HG02938 (cell line): ENCODE data around the gene THSD8.
"Not testable (repeated sequence)": the region's sequence is repeated elsewhere in the genome, so short reads cannot be mapped to it uniquely, and the experiment has no call there.

ENCODE experiments used
- ATAC-seq: cut with Tn5 transposase; IDR thresholded peaks from one replicate; pipeline ENCODE4 v1.9.1; 2021; ENCODE audit warnings: mild to moderate bottlenecking, moderate library complexity; ENCODE audit not compliant: unreplicated experiment

Gene THSD8

GRCh38 chr19:12821761-12822160 is 19.9 kb downstream of the THSD8 start:
- ATAC-seq, result no peak

GRCh38 chr19:12825254-12826131 is 23.6 kb downstream of the THSD8 start:
- no peak for ATAC-seq

GRCh38 chr19:12828494-12828893 is 26.6 kb downstream of the THSD8 start:
- no peak for ATAC-seq

GRCh38 chr19:12833418-12833737 is 31.5 kb downstream of the THSD8 start:
- no peak for ATAC-seq

GRCh38 chr19:12833738-12834565 is 32.1 kb downstream of the THSD8 start:
- no peak for ATAC-seq

DNA sequence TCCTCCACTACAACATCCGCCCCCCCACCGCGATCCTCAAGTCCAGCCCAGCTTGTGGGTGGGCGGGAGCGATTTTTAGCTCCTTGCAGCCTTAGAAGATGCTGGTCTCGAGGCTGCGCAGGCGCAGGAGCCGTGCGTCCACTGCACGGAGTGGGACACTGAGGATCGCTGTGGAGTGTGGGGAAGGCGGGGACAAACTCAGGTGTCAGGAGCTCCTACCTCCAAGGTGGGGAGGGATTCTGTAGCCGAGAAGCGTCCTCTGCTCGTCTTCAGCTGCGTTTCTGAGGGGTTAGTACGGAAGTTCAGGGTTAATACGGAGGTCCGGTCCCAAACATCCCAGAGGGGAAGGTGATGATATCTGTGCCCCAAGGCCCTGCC is 32.7 kb downstream of the THSD8 start, which contains the start of gene RTBDN:
RTBDN (minus strand) TSS at position 14 of the 378 bp plus-strand sequence. CDS start 4,600 bp downstream, outside the sequence.
- no peak for ATAC-seq

GRCh38 chr19:12834976-12835757 is 33.3 kb downstream of the THSD8 start:
- no peak for ATAC-seq

GRCh38 chr19:12836529-12836863 is 34.6 kb downstream of the THSD8 start:
- ATAC-seq, result no peak

DNA sequence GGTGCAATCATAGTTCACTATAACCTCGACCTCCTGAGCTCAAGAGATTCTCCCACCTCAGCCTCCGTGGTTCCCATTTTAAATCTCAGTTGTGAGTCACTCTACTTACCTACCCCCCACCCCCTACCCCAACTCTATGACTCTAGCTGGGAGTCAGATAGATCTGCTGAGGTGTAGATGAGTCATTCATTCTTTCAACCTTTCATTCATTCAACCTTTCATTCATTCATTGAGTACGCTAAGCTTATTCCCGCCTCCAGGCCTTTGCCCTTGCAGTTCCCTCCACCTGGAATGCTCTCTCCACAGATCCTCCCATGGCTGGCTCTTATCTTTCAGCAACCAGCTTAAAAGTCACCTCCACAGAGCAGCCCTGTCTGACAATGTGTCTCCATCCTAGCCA is 35.4 kb downstream of the THSD8 start:
- ATAC-seq, result no peak

- ATAC-seq, result no peak
These were observed 36.5 kb downstream of the THSD8 start, which contains the start of gene MAST1 for GRCh38 chr19:12838182-12838885. TSS of gene MAST1 (plus strand) at chr19:12838515. CDS start at chr19:12838573, 58 bp downstream.

DNA sequence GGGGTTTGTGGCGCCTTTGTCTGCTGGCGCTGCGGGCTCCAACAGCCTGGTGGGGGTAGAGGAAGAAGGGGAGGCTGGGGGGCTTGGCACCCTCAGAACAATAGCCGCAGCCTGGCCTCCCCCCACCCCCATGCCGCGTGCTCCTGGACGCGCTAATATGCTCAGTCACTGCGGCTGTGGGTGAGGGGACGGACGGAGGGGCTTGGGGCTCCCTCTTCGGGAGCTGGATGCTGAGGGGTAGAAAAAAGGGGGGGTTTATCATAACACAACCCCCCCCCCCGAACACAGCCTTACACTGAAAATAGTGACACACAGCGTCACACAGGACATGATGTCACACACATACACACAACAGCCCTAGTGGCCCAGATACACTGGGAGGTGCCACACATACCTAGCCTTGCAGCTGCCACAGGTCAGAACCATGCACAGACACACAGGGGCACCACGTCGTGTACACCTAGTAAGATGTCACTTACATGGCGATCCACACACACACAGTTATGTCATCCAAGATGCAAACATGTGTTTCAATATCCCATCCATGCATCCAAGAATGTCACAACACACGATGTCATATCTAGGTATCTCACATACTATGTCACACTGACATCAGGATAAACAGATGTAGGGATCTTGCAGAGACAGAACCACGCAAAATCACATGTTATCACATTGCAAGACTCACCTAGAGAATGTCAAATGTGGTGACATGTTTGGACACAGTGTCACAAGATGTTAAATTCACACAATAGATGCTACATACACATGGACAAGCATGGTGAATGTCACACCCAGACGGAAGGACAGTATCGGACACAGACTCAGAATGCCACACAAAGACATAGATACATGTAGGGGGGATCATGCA is 37.3 kb downstream of the THSD8 start:
- ATAC-seq, result no peak

GRCh38 chr19:12840091-12841079 is 38.5 kb downstream of the THSD8 start:
- no peak for ATAC-seq

DNA sequence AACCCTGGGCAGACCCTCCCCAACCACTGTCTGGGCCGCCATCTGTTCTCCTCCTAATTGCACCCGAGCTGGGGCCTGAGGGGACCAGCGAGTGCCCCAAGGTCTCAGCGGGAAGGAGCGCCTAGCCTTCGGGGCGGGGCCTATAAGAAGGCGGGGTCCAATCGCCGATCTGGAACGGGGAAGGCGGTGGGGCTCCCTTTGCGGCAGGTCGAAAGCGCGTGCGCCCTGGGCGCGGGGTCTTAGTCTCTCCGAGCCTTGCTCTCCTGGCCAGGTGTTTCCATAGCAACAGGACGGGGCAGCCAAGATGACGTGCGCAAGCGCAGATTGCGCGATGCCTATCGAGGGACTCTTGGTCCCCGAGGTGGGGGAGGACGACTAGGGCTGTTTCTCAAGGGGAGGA is 39.2 kb downstream of the THSD8 start:
- ATAC-seq, result no peak

DNA sequence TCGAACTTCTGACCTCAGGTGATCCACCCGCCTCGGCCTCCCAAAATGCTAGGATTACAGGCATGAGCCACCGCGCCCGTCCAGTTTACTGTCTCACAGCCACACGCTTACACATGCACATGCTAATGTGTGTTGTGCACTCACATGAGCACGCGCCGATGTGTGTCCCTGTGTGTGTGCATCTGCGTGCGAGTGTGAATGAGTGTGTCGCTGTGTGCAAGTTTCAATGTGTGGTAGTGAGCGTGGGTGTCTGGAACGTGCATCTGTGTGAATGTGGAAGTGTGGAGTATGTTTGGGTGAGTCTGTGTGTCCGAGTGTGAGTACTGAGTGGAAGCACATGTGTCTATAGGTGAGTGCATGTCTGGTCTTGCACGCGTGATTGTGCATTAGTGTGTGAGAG is 40.6 kb downstream of the THSD8 start:
- ATAC-seq, result no peak

GRCh38 chr19:12843328-12843727 is 41.5 kb downstream of the THSD8 start:
- ATAC-seq, result no peak

GRCh38 chr19:12843999-12844732 is 42.3 kb downstream of the THSD8 start:
- no peak for ATAC-seq

- not testable (repeated sequence) for ATAC-seq
These were observed 44.7 kb downstream of the THSD8 start for GRCh38 chr19:12846613-12847012.
